K562 treated with DMSO at 1 percent for 24 hours (cell line): ENCODE results near the gene PTCHD4. TPM values are rescaled to one million over a fixed set of nuclear protein-coding genes. Genes with fewer than 3 reads are reported as not detected.

Source experiments
- total RNA-seq: library from RNA; unstranded; fragments of 300-600 nt; gene quantifications from 2 replicates; pipeline ENCODE4 v1.2.3, GENCODE V29; 2022; ENCODE audit warnings: low read depth; ENCODE audit not compliant: insufficient read depth

PTCHD4 gene
- not detected in 2 replicates for total RNA-seq

GRCh38 chr6:48111143-48111506 is at the start of gene PTCHD4:
Gene PTCHD4, minus strand, starts transcription at chr6:48111197. Its CDS starts 42,240 bp downstream, at chr6:48068957.

